C4-2B (cell line): Measurements from ENCODE around the gene NDUFAB1.

ENCODE experiments used
- ZFX ChIP-seq: fragments of 450-650 bp; IDR thresholded peaks from 2 replicates; pipeline ENCODE4 v1.6.1; 2017
- TF ChIP-seq, protein P1 (sequence below): fragments of 450-650 bp; conservative IDR thresholded peaks from 2 replicates; pipeline ENCODE4 v1.5.1; 2017; ENCODE audit warnings: mild to moderate bottlenecking

DNA sequence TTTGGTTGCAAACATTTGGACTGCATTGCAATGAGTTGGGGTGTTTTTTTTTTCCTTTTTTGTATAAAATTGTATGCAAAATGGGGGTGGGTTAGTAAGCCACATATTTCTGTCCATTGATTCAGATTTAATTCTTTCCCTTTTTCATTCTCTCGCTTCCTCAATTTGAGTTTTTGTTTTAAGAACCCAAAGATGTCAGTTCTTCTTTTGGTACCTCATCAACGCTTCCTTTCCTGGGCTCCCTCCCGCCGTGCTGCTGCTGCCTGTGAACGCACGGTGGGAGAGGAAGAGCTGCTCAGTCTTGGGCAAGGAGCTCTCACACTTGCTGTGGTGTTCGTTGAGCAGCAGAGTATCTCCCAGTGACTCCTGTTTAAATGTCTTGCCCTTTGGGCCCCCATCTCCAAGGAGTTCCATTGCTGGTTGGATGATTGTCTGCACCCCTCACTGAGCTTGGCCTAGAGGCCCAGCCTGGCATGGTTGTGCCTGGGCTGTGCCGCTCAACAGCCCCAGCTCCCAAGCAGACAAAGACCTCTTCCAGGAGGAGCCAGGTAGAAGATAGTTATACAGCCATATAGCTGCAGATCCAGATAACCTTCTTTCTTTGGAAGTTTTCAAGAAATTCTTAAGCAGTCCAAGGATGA, 25.0 kb downstream of the NDUFAB1 start:
- TF ChIP-seq, protein P1, sequence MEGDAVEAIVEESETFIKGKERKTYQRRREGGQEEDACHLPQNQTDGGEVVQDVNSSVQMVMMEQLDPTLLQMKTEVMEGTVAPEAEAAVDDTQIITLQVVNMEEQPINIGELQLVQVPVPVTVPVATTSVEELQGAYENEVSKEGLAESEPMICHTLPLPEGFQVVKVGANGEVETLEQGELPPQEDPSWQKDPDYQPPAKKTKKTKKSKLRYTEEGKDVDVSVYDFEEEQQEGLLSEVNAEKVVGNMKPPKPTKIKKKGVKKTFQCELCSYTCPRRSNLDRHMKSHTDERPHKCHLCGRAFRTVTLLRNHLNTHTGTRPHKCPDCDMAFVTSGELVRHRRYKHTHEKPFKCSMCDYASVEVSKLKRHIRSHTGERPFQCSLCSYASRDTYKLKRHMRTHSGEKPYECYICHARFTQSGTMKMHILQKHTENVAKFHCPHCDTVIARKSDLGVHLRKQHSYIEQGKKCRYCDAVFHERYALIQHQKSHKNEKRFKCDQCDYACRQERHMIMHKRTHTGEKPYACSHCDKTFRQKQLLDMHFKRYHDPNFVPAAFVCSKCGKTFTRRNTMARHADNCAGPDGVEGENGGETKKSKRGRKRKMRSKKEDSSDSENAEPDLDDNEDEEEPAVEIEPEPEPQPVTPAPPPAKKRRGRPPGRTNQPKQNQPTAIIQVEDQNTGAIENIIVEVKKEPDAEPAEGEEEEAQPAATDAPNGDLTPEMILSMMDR: no peak
- no peak for TF ChIP-seq ZFX
